ENCODE measurements around the gene LIPC.

LIPC gene

GRCh38 chr15:58444658-58445332 is 13.0 kb downstream of the LIPC start:
- Histone ChIP-seq H2AFZ (ENCODE audit: low read depth, low read length, severe bottlenecking) (no peak overlapping the region), H3K79me2 (ENCODE audit: insufficient read depth, low read length) (no peaks in the 10 kb centered on the region), H3K9me3 (ENCODE audit: insufficient read depth, low read length) (no peaks in the 10 kb centered on the region), H3K27ac (ENCODE audit: low read depth, low read length) (no peak overlapping the region), H3K9ac (ENCODE audit: low read length) (no peak overlapping the region), H3K36me3 (ENCODE audit: low read length) (no peaks in the 10 kb centered on the region), H3K9me2 (replicated peaks; ENCODE audit: insufficient read depth, low read length) (no peaks in the 10 kb centered on the region), H3F3A (ENCODE audit: insufficient read depth) (no peaks in the 10 kb centered on the region), H3K4me2 (ENCODE audit: low read depth, low read length, poor library complexity, severe bottlenecking) (no peak overlapping the region), H3K4me3 (ENCODE audit: insufficient read depth, low read length, poor library complexity, severe bottlenecking) (no peak overlapping the region), H3K27me3 (ENCODE audit: low read length) (no peaks in the 10 kb centered on the region), H4K20me1 (ENCODE audit: low read depth, low read length) (no peaks in the 10 kb centered on the region)
- TF ChIP-seq EZH2phosphoT487 (conservative IDR thresholded peaks at IDR 0.05; ENCODE audit: low read length) (no peak), CTCF (IDR thresholded peaks at IDR 0.05; ENCODE audit: insufficient read depth, low read length, poor library complexity, severe bottlenecking) (no peak)

- no peaks in the 10 kb centered on the region for H3K9me3 ChIP-seq (ENCODE audit: insufficient read depth, low read length)
- H2AFZ ChIP-seq (ENCODE audit: low read depth, low read length, severe bottlenecking): no peak overlapping the region
- H3K36me3 ChIP-seq (ENCODE audit: low read length): no peaks in the 10 kb centered on the region
- H3K9ac ChIP-seq (ENCODE audit: low read length): no peak overlapping the region
- H3K4me3 ChIP-seq (ENCODE audit: insufficient read depth, low read length, poor library complexity, severe bottlenecking): no peak overlapping the region
- H3K27me3 ChIP-seq (ENCODE audit: low read length): no peaks in the 10 kb centered on the region
- no peak overlapping the region for H3K27ac ChIP-seq (ENCODE audit: low read depth, low read length)
- no peaks in the 10 kb centered on the region for H3K9me2 ChIP-seq (replicated peaks; ENCODE audit: insufficient read depth, low read length)
- H4K20me1 ChIP-seq (ENCODE audit: low read depth, low read length): no peaks in the 10 kb centered on the region
- no peaks in the 10 kb centered on the region for H3K79me2 ChIP-seq (ENCODE audit: insufficient read depth, low read length)
- TF ChIP-seq CTCF (IDR thresholded peaks at IDR 0.05; ENCODE audit: insufficient read depth, low read length, poor library complexity, severe bottlenecking): no peak
- TF ChIP-seq EZH2phosphoT487 (conservative IDR thresholded peaks at IDR 0.05; ENCODE audit: low read length): no peak
- no peak overlapping the region for H3K4me2 ChIP-seq (ENCODE audit: low read depth, low read length, poor library complexity, severe bottlenecking)
- no peaks in the 10 kb centered on the region for H3F3A ChIP-seq (ENCODE audit: insufficient read depth)
These were observed 14.1 kb downstream of the LIPC start for GRCh38 chr15:58445865-58446264.

GRCh38 chr15:58446521-58446920 is 14.7 kb downstream of the LIPC start:
- no peaks in the 10 kb centered on the region for H3K9me3 ChIP-seq (ENCODE audit: insufficient read depth, low read length)
- H3K36me3 ChIP-seq (ENCODE audit: low read length): no peaks in the 10 kb centered on the region
- H3K4me3 ChIP-seq (ENCODE audit: insufficient read depth, low read length, poor library complexity, severe bottlenecking): no peak overlapping the region
- H3K27ac ChIP-seq (ENCODE audit: low read depth, low read length): no peak overlapping the region
- TF ChIP-seq CTCF (IDR thresholded peaks at IDR 0.05; ENCODE audit: insufficient read depth, low read length, poor library complexity, severe bottlenecking) (no peak), EZH2phosphoT487 (conservative IDR thresholded peaks at IDR 0.05; ENCODE audit: low read length) (no peak)
- H3K9ac ChIP-seq (ENCODE audit: low read length): no peak overlapping the region
- H3K79me2 ChIP-seq (ENCODE audit: insufficient read depth, low read length): no peaks in the 10 kb centered on the region
- H3K9me2 ChIP-seq (replicated peaks; ENCODE audit: insufficient read depth, low read length): no peaks in the 10 kb centered on the region
- no peak overlapping the region for H3K4me2 ChIP-seq (ENCODE audit: low read depth, low read length, poor library complexity, severe bottlenecking)
- H3K27me3 ChIP-seq (ENCODE audit: low read length): no peaks in the 10 kb centered on the region
- H4K20me1 ChIP-seq (ENCODE audit: low read depth, low read length): no peaks in the 10 kb centered on the region
- H3F3A ChIP-seq (ENCODE audit: insufficient read depth): no peaks in the 10 kb centered on the region
- H2AFZ ChIP-seq (ENCODE audit: low read depth, low read length, severe bottlenecking): no peak overlapping the region
